ENCODE results near the gene CADPS2.

Gene CADPS2

GRCh38 chr7:122766593-122766992 is 119.7 kb downstream of the CADPS2 start:
- no peak for DNase-seq

DNA sequence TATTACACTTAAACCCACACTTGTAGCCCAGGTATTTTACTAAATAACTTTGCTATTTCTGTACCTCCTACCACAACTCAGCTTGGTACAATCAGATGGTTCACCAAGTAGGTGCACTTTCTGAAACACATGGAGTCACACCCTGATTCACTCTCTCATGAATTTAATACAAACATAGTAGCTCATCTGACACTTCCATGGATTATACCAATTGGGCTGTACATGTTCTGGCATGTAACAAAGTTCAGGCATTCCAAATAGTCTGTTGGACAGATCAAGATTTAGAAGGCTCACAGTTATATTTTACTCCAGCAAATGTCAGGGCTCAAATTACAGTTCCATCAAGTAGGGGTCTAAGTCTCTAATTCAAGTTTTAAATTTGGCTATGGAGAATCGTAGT is 121.4 kb downstream of the CADPS2 start:
- DNase-seq = no peak

DNA sequence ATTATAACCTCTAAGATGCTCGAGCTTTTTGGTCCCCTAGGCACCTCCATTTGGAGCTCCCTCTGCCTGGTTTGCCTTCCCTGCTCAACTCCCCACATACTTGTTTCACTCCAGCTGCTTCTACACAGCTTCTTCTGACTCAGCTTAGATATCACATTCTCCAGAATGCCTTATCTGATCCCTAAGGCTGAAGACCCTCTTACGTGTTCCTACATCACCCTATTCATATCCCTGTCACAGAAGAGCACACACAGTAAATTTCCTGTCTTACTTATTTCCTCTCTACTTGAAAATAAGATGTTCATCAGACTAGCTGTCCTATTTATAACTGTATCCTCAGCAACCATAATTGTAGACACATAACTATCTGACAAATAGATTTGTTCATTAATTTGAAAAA is 122.2 kb downstream of the CADPS2 start:
- no peak for DNase-seq

GRCh38 chr7:122762071-122762470 is 124.2 kb downstream of the CADPS2 start:
- DNase-seq = no peak

- DNase-seq = no peak
Observed at GRCh38 chr7:122758501-122758900, 127.8 kb downstream of the CADPS2 start.

DNA sequence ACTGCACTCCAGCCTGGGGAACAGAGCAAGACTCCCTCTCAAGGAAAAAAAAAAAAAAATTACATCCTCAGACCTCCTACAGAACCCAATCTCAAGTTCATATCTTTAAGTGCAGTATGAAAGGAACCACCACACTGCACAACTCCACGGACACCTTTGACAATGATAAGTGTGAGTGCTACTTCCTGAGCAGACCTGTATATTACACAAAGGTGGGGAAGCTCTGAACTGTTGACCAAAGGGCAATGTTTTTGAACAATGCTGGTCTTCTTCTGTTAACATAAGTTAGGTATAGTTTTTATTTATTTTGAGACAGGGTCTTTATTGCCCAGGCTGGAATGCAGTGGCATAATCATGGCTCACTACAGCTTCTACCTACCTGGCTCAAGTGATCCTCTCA is 129.4 kb downstream of the CADPS2 start:
- DNase-seq = no peak

DNA sequence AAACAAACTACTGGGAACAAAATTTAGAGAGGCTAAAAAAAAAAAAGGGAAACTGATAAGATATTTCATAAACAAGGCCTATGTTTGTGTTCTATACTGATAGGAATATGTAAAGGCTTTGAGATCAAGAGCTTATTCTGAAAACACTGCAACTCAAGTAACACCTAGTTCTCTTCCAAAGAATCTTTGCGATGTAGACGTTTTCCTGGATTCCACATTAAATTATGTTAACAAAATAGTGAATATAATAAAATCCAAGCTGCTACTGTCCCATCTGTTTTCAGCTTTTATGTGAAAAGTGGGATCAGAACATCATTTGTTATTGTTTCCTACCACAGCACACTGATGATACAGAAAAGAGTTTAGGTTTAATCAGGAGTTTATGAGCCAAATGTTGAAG is 130.6 kb downstream of the CADPS2 start:
- no peak for DNase-seq

DNA sequence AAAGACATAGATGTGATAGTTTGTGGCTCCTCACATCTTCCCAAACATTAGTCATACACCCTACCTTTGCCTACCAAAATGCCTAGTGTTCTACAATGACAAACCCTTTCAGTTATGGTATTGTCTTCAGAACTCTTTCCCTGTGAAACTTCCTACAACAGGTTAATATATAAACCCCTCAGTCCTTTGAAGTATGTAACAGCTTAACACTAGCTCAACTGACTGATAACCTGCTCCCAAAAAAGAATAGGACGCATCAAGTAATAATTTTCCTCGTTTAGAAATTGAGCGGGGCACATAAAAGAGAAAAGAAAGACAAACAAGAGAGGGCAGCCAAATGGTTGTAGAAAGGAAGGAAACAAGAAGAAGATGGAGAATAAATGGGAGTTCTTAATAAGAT is 133.7 kb downstream of the CADPS2 start:
- DNase-seq = no peak

DNA sequence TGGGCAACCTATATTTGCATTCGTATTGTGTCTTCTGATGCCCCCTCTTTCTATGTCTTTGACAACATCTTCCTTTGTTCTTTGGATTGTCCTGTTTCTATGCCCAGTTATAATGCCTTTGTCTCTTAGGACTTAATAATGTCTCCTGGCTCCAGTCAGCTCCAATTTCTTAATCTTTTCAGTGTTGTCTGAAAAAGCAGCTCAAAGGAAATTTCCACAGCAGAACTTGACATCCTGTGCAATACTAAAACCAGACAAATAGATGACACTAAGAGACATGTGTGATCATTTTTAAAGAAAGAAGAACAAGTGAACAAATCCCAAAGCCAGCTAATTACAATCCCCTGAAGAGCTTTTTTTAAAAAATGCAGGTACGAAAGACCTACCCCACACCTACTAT is 135.9 kb downstream of the CADPS2 start:
- DNase-seq = no peak

GRCh38 chr7:122748195-122748594 is 138.1 kb downstream of the CADPS2 start:
- DNase-seq = no peak

DNA sequence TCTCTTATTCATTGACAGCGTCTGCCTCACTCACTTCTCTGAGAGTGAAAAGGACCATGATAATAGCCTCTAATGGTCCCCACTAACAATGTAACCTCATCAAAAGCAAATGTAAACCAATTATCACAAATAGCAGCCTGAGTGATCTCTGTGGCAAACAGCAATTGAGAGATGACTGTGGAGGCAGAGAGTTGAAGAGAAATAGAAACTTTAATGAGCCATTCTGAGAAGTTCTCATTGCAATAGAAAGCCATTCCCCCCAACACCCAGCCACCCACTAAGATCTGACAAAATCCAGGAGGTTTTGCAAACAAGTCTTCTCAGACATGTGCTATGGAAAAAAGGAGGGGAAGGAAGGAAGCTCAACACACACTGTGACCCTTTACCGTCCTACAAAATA is 139.3 kb downstream of the CADPS2 start:
- DNase-seq = no peak

- no peak for DNase-seq
Observed at GRCh38 chr7:122743211-122743610, 143.0 kb downstream of the CADPS2 start.

- DNase-seq = no peak
Observed at GRCh38 chr7:122738947-122739346, 147.3 kb downstream of the CADPS2 start.

DNA sequence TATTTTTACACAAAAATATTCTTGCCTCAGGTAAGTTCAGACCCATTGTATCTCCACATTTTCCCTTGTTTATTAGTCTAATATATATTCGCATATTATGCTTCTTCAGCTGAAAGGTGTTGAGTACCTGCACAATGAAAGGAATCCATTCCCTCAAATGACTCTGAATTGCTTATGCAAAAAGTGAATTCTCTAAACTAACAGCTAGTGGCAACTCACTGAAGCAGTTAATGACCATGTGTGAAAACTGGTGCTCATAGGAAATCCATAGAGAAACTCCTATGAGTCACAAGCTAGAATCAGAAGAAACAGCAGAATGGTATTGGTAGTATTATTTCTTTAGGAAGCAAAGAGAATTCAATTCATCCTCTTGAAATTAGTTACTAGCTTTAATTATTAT is 150.1 kb downstream of the CADPS2 start:
- DNase-seq = no peak

DNA sequence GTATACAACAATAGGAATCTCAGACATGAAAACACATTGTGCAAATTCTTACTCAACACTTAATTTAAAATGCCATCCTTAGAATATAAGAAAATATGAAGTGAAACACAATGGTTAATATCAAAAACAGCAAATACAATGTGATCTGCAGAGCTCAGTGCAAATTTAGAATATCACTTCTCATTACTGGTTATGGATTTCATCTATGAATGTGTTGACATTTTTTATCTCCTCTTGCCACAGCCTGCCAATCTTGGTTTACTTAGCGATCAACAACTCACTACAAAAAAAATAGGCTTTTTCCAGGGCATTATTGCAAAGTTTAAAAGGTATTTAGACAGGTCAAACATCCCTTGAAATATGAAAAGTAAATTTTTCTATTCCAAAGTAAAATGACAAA is 158.5 kb downstream of the CADPS2 start:
- DNase-seq = no peak

GRCh38 chr7:122727354-122727753 is 158.9 kb downstream of the CADPS2 start:
- DNase-seq = no peak

DNA sequence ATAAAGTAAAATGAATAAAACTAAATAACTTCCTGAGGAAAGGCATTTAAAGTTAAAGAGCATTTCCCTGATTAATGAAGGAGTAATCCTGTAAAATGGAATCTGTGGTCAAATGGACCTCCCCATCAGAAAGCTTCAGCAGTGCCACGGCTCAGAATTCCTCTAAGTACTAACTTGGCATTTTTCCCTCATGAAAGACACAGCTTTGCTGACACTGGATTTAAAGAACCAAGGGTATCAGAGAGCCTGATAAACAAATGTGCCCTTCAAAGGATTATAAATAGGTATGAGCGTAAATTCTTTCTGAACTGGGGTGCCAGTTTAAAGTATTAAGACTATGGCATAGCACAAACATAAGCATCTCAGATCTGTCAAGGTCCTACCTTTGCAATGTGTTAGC is 159.4 kb downstream of the CADPS2 start:
- no peak for DNase-seq

- no peak for DNase-seq
Observed at GRCh38 chr7:122724366-122724765, 161.9 kb downstream of the CADPS2 start.

GRCh38 chr7:122719010-122719578 is 167.2 kb downstream of the CADPS2 start:
- no peak for DNase-seq

GRCh38 chr7:122717356-122718089 is 168.7 kb downstream of the CADPS2 start:
- DNase-seq = no peak

- DNase-seq = no peak
Observed at GRCh38 chr7:122715183-122715582, 171.1 kb downstream of the CADPS2 start.

DNA sequence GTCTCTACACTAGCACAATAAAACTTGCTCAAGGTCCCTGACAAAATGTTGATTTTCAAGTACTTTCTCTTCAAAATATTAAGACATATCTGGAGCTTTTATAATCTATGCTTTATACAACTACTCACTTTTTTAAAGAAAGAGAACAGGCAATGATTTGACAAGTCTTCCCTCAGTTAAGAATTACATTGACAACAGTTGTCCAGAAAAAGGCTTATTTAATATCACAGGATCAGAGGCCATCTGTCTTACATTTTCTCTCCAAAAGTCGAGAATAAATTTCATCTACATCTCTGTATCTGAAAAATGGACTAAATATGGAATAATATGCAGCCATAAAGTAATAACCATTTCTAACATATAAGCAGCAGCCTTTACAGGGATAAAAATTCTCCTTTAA is 175.3 kb downstream of the CADPS2 start:
- no peak for DNase-seq

DNA sequence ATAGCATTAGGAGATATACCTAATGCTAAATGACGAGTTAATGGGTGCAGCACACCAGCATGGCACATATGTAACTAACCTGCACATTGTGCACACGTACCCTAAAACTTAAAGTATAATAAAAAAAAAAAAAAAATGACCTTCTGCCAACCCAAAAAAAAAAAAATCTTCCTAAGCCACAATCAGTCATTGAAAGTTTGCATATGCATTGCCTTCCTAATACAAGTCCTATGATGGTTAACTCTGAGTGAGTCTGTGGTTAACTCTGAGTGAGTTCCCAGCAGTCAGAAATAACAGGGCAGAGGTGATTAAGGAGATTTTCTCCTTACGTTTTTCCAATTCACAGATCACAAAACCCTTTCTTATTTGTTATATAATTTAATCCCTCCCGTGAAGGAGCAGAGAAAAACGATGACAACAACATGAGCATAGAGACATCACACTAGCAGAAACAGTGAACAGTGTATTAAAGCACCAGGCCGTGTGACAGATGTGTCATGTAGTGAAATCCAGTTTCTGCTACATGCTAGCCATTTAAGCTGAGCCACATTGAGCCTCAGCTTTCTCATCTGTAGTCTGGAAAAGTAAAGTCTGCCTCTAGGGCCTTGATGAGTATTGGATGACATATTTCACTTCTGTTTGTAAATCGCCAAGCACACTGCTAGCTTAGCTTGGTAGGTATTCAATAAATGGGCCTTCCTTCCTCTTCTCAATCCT is 176.2 kb downstream of the CADPS2 start:
- no peak for DNase-seq

DNA sequence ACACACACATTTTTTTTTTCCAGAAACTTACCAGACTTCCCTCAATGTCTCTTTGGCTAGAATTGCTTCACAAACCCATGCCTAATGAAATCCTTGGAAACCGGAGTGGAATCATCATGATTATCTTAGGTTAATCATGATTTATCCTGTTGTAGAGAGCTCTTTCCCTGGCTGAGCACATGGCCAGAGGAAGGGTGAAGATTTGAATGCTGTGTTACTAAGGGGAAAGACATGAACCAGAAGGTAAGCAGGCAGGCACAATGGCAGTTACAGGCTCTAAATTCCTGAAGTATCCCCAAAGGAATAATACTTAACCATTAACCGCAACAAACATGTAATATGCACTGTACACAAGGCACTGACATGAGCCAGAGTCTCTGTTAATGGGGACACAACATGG is 179.4 kb downstream of the CADPS2 start:
- DNase-seq = no peak

Measured in activated CD4-positive, alpha-beta T cell treated with anti-CD3 and anti-CD28 coated beads, Interleukin-2, amount 50 U/mL, for 4 hours (primary cell).